NCI-H187 treated with DMSO at 0.1 percent for 48 hours (cell line): Measurements from ENCODE around the gene MAN2A1.

Source experiments
- DNase-seq: peaks from one replicate; lab custom pipeline; 2025; lab: John Stamatoyannopoulos, UW

Gene MAN2A1

GRCh38 chr5:109706095-109706494, 16.4 kb downstream of the MAN2A1 start:
- no peak for DNase-seq

- DNase-seq = no peak
Observed at GRCh38 chr5:109707531-109707930, 17.8 kb downstream of the MAN2A1 start.

- no peak for DNase-seq
Observed at GRCh38 chr5:109708813-109709212, 19.1 kb downstream of the MAN2A1 start.

GRCh38 chr5:109709225-109709624, 19.5 kb downstream of the MAN2A1 start:
- no peak for DNase-seq

- DNase-seq = no peak
Observed at GRCh38 chr5:109711673-109712072, 21.9 kb downstream of the MAN2A1 start.

GRCh38 chr5:109713453-109713852, 23.7 kb downstream of the MAN2A1 start:
- DNase-seq = no peak

- no peak for DNase-seq
Observed at GRCh38 chr5:109714592-109714991, 24.9 kb downstream of the MAN2A1 start.

GRCh38 chr5:109718216-109718615, 28.5 kb downstream of the MAN2A1 start:
- DNase-seq = no peak

GRCh38 chr5:109718632-109719031, 28.9 kb downstream of the MAN2A1 start:
- DNase-seq = no peak

- no peak for DNase-seq
Observed at GRCh38 chr5:109719978-109720377, 30.3 kb downstream of the MAN2A1 start.

- no peak for DNase-seq
Observed at GRCh38 chr5:109721741-109722140, 32.0 kb downstream of the MAN2A1 start.

GRCh38 chr5:109723606-109724005, 33.9 kb downstream of the MAN2A1 start:
- no peak for DNase-seq

GRCh38 chr5:109725135-109725534, 35.4 kb downstream of the MAN2A1 start:
- DNase-seq = no peak

GRCh38 chr5:109739741-109740728, 50.3 kb downstream of the MAN2A1 start:
- DNase-seq = no peak

GRCh38 chr5:109740966-109741365, 51.2 kb downstream of the MAN2A1 start:
- no peak for DNase-seq

GRCh38 chr5:109741390-109741789, 51.7 kb downstream of the MAN2A1 start:
- no peak for DNase-seq

GRCh38 chr5:109743041-109743531, 53.4 kb downstream of the MAN2A1 start:
- no peak for DNase-seq

- DNase-seq = no peak
Observed at GRCh38 chr5:109743770-109744212, 54.1 kb downstream of the MAN2A1 start.

GRCh38 chr5:109744261-109744660, 54.5 kb downstream of the MAN2A1 start:
- no peak for DNase-seq

- no peak for DNase-seq
Observed at GRCh38 chr5:109748546-109748945, 58.8 kb downstream of the MAN2A1 start.

- no peak for DNase-seq
Observed at GRCh38 chr5:109750463-109750862, 60.7 kb downstream of the MAN2A1 start.

GRCh38 chr5:109753279-109753678, 63.6 kb downstream of the MAN2A1 start:
- DNase-seq = no peak

- no peak for DNase-seq
Observed at GRCh38 chr5:109754319-109754718, 64.6 kb downstream of the MAN2A1 start.
